DND-41 (cell line): ENCODE data around the gene ACKR3.

Source experiments
- ATAC-seq: fragments of 200-7000 bp; cut with Tn5 transposase; 3 replicates; pipeline ENCODE4 v1.9.1; 2021; ENCODE audit warnings: low read depth; ENCODE audit not compliant: insufficient read depth
- DNase-seq: peaks from one replicate; pipeline ENCODE4 v3.0.0-alpha.2; 2020
- H2AFZ ChIP-seq: 2 replicates; pipeline ENCODE4 v1.6.0; 2012; ENCODE audit warnings: low read depth, low read length
- H3K27ac ChIP-seq: 2 replicates; pipeline ENCODE4 v1.5.1; 2012; ENCODE audit warnings: low read length, inconsistent platforms
- H3K27me3 ChIP-seq: fragments of 200-600 bp; sonication (generic); 2 replicates; pipeline ENCODE4 v1.6.0; 2012; ENCODE audit warnings: low read length, mild to moderate bottlenecking, inconsistent platforms; ENCODE audit not compliant: insufficient read depth, poor library complexity
- H3K36me3 ChIP-seq: 2 replicates; pipeline ENCODE4 v1.5.1; 2012; ENCODE audit warnings: low read length, inconsistent platforms; ENCODE audit not compliant: insufficient read depth
- H3K4me1 ChIP-seq: 2 replicates; pipeline ENCODE4 v1.5.1; 2012; ENCODE audit warnings: mild to moderate bottlenecking, low read length; ENCODE audit not compliant: insufficient read depth
- H3K4me2 ChIP-seq: 2 replicates; pipeline ENCODE4 v1.6.0; 2012; ENCODE audit warnings: mild to moderate bottlenecking, moderate library complexity, low read length, inconsistent platforms; ENCODE audit not compliant: insufficient read depth
- H3K4me3 ChIP-seq, 2 experiments: fragments of 200-600 bp in 1 of 2; shearing (Covaris generic) in 1 of 2; 2 replicates each; pipeline ENCODE4 v1.5.1; 2012 to 2016; ENCODE audit warnings: inconsistent platforms in 2 of 2, low read length in 2 of 2, mild to moderate bottlenecking in 2 of 2, low read depth in 1 of 2, moderate library complexity in 1 of 2
- H3K79me2 ChIP-seq: 2 replicates; pipeline ENCODE4 v1.6.0; 2012; ENCODE audit warnings: low read length, inconsistent platforms; ENCODE audit not compliant: insufficient read depth
- H3K9ac ChIP-seq: 2 replicates; pipeline ENCODE4 v1.6.0; 2012; ENCODE audit warnings: low read depth, mild to moderate bottlenecking, inconsistent platforms, low read length, moderate library complexity
- H3K9me3 ChIP-seq: 2 replicates; pipeline ENCODE4 v1.5.1; 2012; ENCODE audit warnings: low read length, moderate library complexity, mild to moderate bottlenecking, inconsistent platforms; ENCODE audit not compliant: insufficient read depth, severe bottlenecking
- H4K20me1 ChIP-seq: 2 replicates; pipeline ENCODE4 v1.6.0; 2012; ENCODE audit warnings: low read length; ENCODE audit not compliant: insufficient read depth
- CTCF ChIP-seq: IDR thresholded peaks from 2 replicates; pipeline ENCODE4 v1.5.1; 2012; ENCODE audit warnings: borderline replicate concordance, low read length, moderate library complexity, mild to moderate bottlenecking; ENCODE audit not compliant: poor library complexity, severe bottlenecking; ENCODE audit errors: extremely low read depth
- EZH2 ChIP-seq: IDR thresholded peaks from 3 replicates; pipeline ENCODE4 v1.6.1; 2012; ENCODE audit warnings: borderline replicate concordance, low read depth, mild to moderate bottlenecking, moderate library complexity, low read length, inconsistent platforms; ENCODE audit not compliant: severe bottlenecking

Gene ACKR3

GRCh38 chr2:236617221-236617737 lies 47.7 kb downstream of the ACKR3 start:
- no peak overlapping the region for H3K27ac ChIP-seq
- no peak for TF ChIP-seq EZH2
- TF ChIP-seq CTCF, result no peak
- ATAC-seq, result no peak

DNA sequence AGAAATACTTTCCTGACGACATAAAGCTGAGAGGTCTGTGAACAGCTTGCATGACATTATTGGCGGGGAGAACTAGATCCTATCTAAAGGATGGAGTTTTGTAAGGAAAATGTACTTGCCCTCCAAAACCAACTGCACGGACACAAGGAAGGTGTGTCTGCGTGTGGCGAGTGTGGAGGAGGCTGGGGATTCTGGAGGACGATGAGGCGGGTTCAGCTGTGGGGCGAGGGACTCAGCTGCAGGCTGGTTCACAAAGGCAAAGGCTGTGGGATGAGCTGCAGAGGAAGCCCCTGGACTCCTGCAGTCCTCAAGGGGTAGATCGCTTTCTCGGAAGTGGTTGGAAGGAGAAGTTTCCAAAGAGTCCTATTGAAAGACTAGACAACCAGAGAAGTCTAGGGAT lies 48.2 kb downstream of the ACKR3 start:
- no peak for ATAC-seq

More at GRCh38 chr2:236617221-236617737, 47.7 kb downstream of the ACKR3 start:
- no peaks in the 10 kb centered on the region for H3K4me1 ChIP-seq
- no peak overlapping the region for H3K4me3 ChIP-seq
- H3K9ac ChIP-seq, result no peak overlapping the region
- no peak overlapping the region for H3K4me2 ChIP-seq
- no peaks in the 10 kb centered on the region for H3K9me3 ChIP-seq
- DNase-seq, result no peak
- H3K36me3 ChIP-seq, result no peaks in the 10 kb centered on the region
- H4K20me1 ChIP-seq, result no peaks in the 10 kb centered on the region; the same call in 1 of the 2 replicates
- no peak overlapping the region for H2AFZ ChIP-seq
- H3K79me2 ChIP-seq, result no peaks in the 10 kb centered on the region
- peaks cover 13% of the 10 kb centered on the region for H3K27me3 ChIP-seq

DNA sequence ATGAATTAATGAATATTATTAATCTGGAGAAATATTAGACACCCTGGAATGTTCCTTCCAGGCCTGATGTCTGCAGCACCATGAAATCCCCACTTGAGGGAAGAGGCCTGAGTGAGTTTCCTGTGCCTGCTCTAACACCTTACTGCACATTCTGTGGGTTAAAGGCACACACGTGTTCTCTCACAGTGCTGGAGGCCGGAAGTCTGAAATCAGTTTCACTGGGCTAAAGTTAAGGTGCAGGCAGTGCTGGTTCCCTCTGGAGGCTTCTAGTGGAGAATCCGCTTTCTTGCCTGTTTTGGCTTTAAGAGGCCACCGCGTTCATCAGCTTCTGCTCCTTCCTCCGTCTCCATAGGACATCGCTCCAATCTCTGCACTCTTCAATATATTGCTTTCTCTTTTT lies 48.7 kb downstream of the ACKR3 start:
- Histone ChIP-seq H4K20me1 (no peaks in the 10 kb centered on the region; the same call in 1 of the 2 replicates), H3K9me3 (no peaks in the 10 kb centered on the region), H3K4me2 (no peak overlapping the region), H3K27ac (no peak overlapping the region), H3K36me3 (no peaks in the 10 kb centered on the region), H3K4me3 (no peak overlapping the region), H2AFZ (no peak overlapping the region), H3K4me1 (no peaks in the 10 kb centered on the region), H3K79me2 (no peaks in the 10 kb centered on the region), H3K9ac (no peak overlapping the region), H3K27me3 (peaks cover 12% of the 10 kb centered on the region)
- ATAC-seq, result peak; percentile 42; the same call in 2 of the 3 replicates
- TF ChIP-seq EZH2 (no peak), CTCF (no peak)
- no peak for DNase-seq

More for the DNA sequence above, 48.2 kb downstream of the ACKR3 start:
- H2AFZ ChIP-seq, result no peak overlapping the region
- H3K4me2 ChIP-seq, result no peak overlapping the region
- H3K9ac ChIP-seq, result no peak overlapping the region
- TF ChIP-seq EZH2 (no peak), CTCF (no peak)
- H4K20me1 ChIP-seq, result no peaks in the 10 kb centered on the region; the same call in 1 of the 2 replicates
- H3K4me3 ChIP-seq, result no peak overlapping the region
- H3K27ac ChIP-seq, result no peak overlapping the region
- no peak for DNase-seq
- H3K27me3 ChIP-seq, result peaks cover 13% of the 10 kb centered on the region
- no peaks in the 10 kb centered on the region for H3K79me2 ChIP-seq
- H3K4me1 ChIP-seq, result no peaks in the 10 kb centered on the region
- no peaks in the 10 kb centered on the region for H3K9me3 ChIP-seq
- no peaks in the 10 kb centered on the region for H3K36me3 ChIP-seq
